Endodermal cell (in vitro differentiated cells): ENCODE results near the gene FAAP20. TPM values are rescaled to one million over a fixed set of nuclear protein-coding genes. Genes with fewer than 3 reads are reported as not detected.

Experiments
- DNase-seq: peaks from one replicate; pipeline ENCODE4 v3.0.0-alpha.2; 2017
- H3K27ac ChIP-seq: 2 replicates; pipeline ENCODE4 v1.5.1; 2013; ENCODE audit warnings: mild to moderate bottlenecking, low read depth, low read length, moderate library complexity
- H3K27me3 ChIP-seq: 2 replicates; pipeline ENCODE4 v1.6.1; 2013; ENCODE audit warnings: mild to moderate bottlenecking, low read length, moderate library complexity; ENCODE audit not compliant: insufficient read depth, control insufficient read depth, poor library complexity, severe bottlenecking
- H3K36me3 ChIP-seq: 2 replicates; pipeline ENCODE4 v1.7.0; 2013; ENCODE audit warnings: mild to moderate bottlenecking, low read length, moderate library complexity; ENCODE audit not compliant: control insufficient read depth, insufficient read depth
- H3K4me1 ChIP-seq: one replicate; pipeline ENCODE4 v1.7.0; 2013; ENCODE audit warnings: low read length; ENCODE audit not compliant: control insufficient read depth, insufficient read depth
- H3K4me3 ChIP-seq: 2 replicates; pipeline ENCODE4 v1.5.1; 2013; ENCODE audit warnings: mild to moderate bottlenecking, low read length, moderate library complexity
- H3K9ac ChIP-seq: 2 replicates; pipeline ENCODE4 v1.6.1; 2013; ENCODE audit warnings: mild to moderate bottlenecking, low read length, moderate library complexity; ENCODE audit not compliant: poor library complexity, severe bottlenecking; ENCODE audit errors: extremely low read depth
- H3K9me3 ChIP-seq: 2 replicates; pipeline ENCODE4 v1.6.1; 2013; ENCODE audit warnings: mild to moderate bottlenecking, low read length, moderate library complexity; ENCODE audit not compliant: control insufficient read depth
- H3K27ac Mint-ChIP-seq: 2 replicates; pipeline ENCODE4 v1.8.0; 2020; ENCODE audit warnings: mixed read lengths
- H3K27me3 Mint-ChIP-seq: 2 replicates; pipeline ENCODE4 v1.8.0; 2021; ENCODE audit warnings: mild to moderate bottlenecking, mixed read lengths; ENCODE audit not compliant: insufficient read depth
- H3K36me3 Mint-ChIP-seq: 2 replicates; pipeline ENCODE4 v1.8.0; 2020; ENCODE audit warnings: low read depth, mixed read lengths
- H3K4me1 Mint-ChIP-seq: 2 replicates; pipeline ENCODE4 v1.8.0; 2020; ENCODE audit warnings: mixed read lengths
- H3K4me3 Mint-ChIP-seq: 2 replicates; pipeline ENCODE4 v1.8.0; 2020; ENCODE audit warnings: mild to moderate bottlenecking, moderate library complexity, mixed read lengths
- H3K9me3 Mint-ChIP-seq: 2 replicates; pipeline ENCODE4 v1.8.0; 2020; ENCODE audit warnings: mild to moderate bottlenecking, mixed read lengths
- CTCF ChIP-seq: fragments of 200-600 bp; sonication (generic); conservative IDR thresholded peaks from 2 replicates; pipeline ENCODE4 v1.5.0; 2021; ENCODE audit warnings: antibody characterized with exemption, mild to moderate bottlenecking
- WGBS, 2 experiments: methylation state at CpG; one replicate each; pipeline versions ENCODE4 v1.1.5 to v1.1.7; 2013; ENCODE audit warnings: missing lambda C conversion rate in 2 of 2, mixed read lengths in 1 of 2; ENCODE audit not compliant: insufficient coverage in 1 of 2, insufficient read length in 1 of 2; 5-methylcytosine and 5-hydroxymethylcytosine counted together
- total RNA-seq, 2 donors: library from RNA; stranded (reverse); fragmentation: NEBNext Ultra II Directional in 1 of 2; extraction: Animal tissue kit (Norgen Biotek cat#: 25700) in 1 of 2; gene quantifications; 2 replicates in 1 of 2; 3 replicates in 1 of 2; pipeline ENCODE4 v1.2.1, GENCODE V29; 2021

The FAAP20 gene
- total RNA-seq, 2 donors from 2014 or later: 126 to 154 TPM

DNA sequence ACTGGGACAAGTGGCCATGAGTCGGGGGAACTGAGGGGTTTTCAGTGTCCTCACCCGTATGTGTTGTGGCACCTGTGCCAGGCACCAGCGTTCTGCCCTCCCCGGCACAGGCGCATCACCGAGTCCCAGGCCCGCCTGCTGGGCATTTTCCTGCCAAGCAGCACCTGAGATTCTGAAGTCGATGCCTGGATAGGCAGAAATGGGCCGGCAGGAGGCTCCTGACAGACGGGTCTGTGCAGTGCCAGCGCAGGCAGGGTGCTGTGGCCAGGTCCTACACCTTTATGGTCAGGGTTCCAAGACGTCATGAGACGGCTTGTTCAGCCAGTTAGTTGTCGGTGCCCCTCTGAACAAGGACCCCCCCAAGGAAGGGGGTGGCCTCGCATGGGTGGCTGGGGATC, 10.6 kb downstream of the FAAP20 start:
- Histone ChIP-seq H3K36me3 (peaks cover 5% of the 10 kb centered on the region), H3K9me3 (no peaks in the 10 kb centered on the region), H3K27me3 (no peaks in the 10 kb centered on the region), H3K4me1 (no peaks in the 10 kb centered on the region), H3K9ac (no peak overlapping the region), H3K27ac (no peak overlapping the region), H3K4me3 (no peak overlapping the region)
- H3K27me3 Mint-ChIP-seq: no peaks in the 10 kb centered on the region
- DNase-seq: no peak
- no peak overlapping the region for H3K27ac Mint-ChIP-seq
- H3K36me3 Mint-ChIP-seq: peaks cover 42% of the 10 kb centered on the region
- no peak overlapping the region for H3K4me3 Mint-ChIP-seq
- TF ChIP-seq CTCF: no peak
- 92 to 95% methylated on average over 12 to 15 of the region's 15 CpGs for WGBS, 2 experiments
- no peaks in the 10 kb centered on the region for H3K9me3 Mint-ChIP-seq
- no peaks in the 10 kb centered on the region for H3K4me1 Mint-ChIP-seq

DNA sequence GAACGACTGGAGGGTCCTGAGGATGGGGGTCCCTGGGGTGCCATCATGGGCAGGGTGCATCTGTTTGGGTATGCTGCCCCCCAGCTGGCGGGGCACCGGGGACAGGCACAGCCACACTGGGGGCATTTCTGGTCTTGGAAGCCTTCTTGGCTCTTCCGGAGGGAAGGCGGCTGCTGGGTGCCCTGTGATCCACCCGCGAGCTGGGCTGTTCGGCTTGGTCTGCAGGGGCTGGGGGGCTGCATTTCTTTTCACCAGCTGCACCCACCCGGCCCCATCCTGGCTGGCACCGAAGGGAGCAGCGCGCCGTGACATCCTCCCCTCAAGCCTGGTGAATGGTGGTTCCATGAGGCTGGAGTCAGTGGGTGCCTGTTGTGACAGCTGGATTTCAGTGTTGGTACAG, 12.2 kb downstream of the FAAP20 start:
- Mint-ChIP-seq H3K4me3 (no peak overlapping the region), H3K36me3 (peaks cover 48% of the 10 kb centered on the region), H3K4me1 (no peaks in the 10 kb centered on the region), H3K27ac (no peak overlapping the region), H3K27me3 (no peaks in the 10 kb centered on the region), H3K9me3 (no peaks in the 10 kb centered on the region)
- Histone ChIP-seq H3K36me3 (peaks cover 5% of the 10 kb centered on the region), H3K4me3 (no peak overlapping the region), H3K27me3 (no peaks in the 10 kb centered on the region), H3K9ac (no peak overlapping the region), H3K27ac (no peak overlapping the region), H3K9me3 (no peaks in the 10 kb centered on the region), H3K4me1 (no peaks in the 10 kb centered on the region)
- 96 to 97% methylated on average over 9 to 13 of the region's 13 CpGs for WGBS, 2 experiments
- no peak for TF ChIP-seq CTCF
- no peak for DNase-seq

DNA sequence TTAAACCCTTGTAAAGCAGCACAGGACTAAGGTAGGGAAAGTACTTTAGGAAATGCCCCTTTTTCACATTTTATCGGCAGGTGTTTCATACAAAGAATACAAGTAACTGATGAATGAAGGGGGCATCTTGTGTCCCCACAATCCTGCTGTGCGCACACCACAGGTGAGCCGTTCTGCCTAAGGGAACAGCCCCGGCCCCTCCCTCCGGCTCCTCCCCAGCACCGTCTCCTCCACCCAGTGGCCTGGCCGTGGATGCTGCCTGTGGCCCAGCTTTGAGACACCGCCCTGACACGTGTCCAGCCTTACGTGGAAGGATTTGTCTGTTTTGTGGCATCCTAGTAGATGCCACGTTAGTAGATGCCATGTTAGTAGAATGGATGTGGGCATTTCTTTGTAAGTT, 12.8 kb downstream of the FAAP20 start:
- no peak for TF ChIP-seq CTCF
- Histone ChIP-seq H3K9me3 (no peaks in the 10 kb centered on the region), H3K4me3 (no peak overlapping the region), H3K9ac (no peak overlapping the region), H3K36me3 (peaks cover 5% of the 10 kb centered on the region), H3K4me1 (no peaks in the 10 kb centered on the region), H3K27me3 (no peaks in the 10 kb centered on the region), H3K27ac (no peak overlapping the region)
- WGBS, 2 experiments: 94 to 95% methylated on average over 7 to 11 of the region's 11 CpGs
- H3K27me3 Mint-ChIP-seq: no peaks in the 10 kb centered on the region
- H3K27ac Mint-ChIP-seq: no peak overlapping the region
- H3K4me1 Mint-ChIP-seq: no peaks in the 10 kb centered on the region
- peaks cover 54% of the 10 kb centered on the region for H3K36me3 Mint-ChIP-seq
- no peak for DNase-seq
- no peak overlapping the region for H3K4me3 Mint-ChIP-seq
- no peaks in the 10 kb centered on the region for H3K9me3 Mint-ChIP-seq
